GM21619 (cell line): ENCODE measurements around the gene ABHD13.
"Not testable (repeated sequence)": the region's sequence is repeated elsewhere in the genome, so short reads cannot be mapped to it uniquely, and the experiment has no call there.

Experiments used
- ATAC-seq: cut with Tn5 transposase; IDR thresholded peaks from one replicate; pipeline ENCODE4 v1.9.1; 2021; ENCODE audit not compliant: unreplicated experiment

Gene ABHD13

DNA sequence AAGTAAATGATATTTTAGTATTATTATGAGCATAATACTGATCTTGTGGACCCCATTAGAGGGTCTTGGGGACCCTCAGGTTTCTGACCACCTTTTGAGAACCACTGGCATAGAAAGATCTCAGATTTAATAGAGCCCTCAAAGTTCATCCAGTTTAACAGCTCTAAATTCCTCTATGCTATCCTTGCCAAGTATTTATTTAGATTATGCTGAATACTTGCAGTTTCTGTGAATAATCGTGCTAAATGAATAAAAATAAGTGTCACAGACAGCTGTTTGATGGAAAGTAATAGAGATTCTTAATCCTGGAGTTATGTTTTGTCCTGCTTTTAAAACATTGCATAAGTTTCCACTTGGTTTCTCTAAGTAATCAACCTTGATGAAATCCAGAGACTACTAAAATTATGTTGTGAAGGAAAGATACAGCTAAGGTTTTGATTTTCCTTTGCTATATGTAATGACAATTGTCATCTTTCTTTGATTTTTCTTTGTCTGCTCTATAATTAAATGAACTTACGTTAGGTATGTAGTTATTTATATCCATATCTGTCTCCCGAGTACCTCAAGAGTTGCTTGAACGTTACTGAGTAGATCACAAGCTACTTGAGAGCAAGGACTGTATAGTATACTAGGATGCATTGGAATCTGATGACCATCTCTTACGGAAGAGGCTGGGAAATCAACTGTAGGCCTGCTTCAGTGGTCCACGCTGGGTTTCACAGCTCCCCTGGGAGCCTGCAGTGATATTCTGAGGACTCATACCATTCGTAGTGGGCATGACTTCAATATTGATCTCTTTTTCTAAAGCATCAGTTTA lies 5.7 kb downstream of the ABHD13 start:
- no peak for ATAC-seq

DNA sequence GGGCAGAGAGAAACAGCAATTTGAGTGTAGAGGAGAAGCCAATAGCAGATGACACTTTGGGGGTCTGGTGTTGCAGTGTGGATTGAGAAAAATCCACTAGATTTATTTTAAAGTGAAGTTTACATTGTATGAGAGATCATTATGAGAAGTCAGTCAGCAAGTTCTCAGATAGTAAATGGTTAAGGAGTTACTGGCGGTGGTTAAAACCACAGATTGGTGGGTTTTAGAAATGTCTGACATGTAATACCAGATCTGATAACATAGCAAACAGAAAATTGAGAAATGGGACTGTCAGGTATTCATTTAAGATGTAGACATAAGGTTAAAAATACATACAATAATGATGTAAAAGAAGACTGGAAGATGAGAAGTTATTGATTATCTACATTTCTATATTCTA lies 7.2 kb downstream of the ABHD13 start:
- ATAC-seq, result peak; percentile 63

DNA sequence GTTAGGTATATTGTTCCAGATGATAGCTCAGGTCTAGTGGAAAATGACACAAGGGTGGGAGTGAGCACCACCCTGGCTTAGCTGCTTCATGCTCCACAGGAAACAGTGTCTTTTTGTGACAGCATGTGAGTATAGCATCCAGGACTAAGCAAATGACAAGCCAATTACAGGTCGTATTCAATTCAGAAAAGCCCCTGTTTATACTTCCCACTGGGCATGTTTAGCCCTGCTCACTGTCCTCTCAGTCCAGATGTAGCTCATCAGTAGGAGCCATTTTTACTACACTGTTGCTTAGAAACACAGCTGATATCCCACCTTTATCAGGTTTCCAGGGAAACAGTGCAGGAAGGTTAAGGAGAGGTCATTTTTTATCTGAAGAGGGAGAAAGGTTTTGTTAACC lies 8.0 kb downstream of the ABHD13 start:
- ATAC-seq, result peak; percentile 33

DNA sequence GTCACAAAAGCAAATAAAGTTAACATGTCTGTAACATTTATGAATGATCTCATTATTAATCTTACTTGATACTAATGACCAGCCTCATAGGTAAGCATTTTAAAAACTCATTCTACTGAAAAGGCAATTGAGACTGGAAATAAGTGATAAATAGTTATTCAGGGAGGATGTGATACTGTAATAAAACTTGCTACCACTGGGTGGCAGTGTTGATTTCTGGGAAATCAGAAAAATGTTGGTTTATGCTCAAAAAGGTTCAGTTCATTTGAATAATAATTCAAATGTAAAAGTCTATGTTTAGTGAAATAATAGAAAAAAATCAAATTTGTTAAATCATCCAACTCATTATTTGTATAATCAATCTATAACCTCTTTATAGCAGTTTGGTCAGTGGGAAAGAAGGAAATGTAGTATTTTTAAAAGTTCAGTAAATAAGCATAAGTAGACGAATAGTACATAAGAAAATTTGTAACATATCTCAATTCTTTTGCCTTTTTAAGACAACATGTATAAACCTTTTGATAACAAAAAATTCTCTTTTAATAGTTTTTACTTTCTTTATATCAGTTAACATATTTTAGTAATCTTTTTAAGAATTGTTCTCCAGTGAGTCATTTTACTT lies 9.6 kb downstream of the ABHD13 start:
- no peak for ATAC-seq

DNA sequence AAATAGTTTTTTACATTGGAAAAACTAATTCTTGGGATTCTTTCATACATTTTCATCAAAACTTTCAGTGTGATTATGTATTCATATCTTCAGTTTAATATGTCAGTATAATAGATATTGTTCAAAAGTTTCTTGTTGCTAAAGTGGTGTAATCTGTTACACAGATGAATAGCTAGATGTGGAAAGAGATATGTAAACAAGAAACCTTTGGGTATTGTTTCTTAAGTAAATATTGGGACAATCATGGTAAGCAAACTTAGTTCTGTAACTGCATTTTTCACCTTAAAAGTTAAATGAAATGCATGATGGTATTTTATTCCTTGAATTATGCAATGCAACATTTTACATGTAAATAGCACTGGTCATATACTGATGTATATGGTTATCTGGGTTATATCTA lies 12.2 kb downstream of the ABHD13 start:
- no peak for ATAC-seq

DNA sequence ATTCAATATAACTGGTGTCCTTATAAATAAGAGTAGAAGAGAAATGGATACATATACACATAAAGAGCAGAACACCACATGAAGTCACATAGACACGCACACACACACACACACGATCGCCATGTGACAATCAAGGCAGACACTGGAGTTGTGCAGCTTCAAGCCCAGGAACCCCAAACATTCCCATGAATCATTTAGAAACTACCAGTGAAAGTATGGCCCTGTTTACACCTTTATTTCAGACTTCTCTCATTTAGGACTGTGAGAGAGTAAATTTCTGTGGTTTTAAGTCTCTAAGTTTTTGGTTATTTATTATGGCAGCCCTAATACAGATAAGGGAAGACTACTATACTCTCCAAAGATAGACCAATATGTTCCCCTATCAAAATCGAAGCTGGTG lies 31.0 kb downstream of the ABHD13 start:
- no peak for ATAC-seq

DNA sequence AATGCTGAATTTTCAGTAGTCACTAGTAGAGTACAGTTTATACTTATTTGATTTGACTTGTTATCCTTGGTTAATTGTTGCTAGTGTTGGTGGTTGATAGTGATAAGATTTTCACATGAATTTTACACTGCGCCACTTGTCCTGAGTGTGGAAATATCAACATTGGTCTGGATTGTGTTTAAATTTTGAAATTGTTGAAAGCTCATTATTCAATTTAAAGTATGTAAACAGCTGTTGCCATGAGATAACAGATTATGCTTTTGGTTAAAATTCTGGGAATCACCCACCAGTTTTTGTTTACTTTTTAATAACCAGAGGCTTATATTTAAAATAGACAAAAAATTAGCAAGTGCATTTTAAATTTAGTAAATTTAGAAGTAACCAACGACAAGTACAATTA lies 39.1 kb downstream of the ABHD13 start:
- ATAC-seq, result no peak

DNA sequence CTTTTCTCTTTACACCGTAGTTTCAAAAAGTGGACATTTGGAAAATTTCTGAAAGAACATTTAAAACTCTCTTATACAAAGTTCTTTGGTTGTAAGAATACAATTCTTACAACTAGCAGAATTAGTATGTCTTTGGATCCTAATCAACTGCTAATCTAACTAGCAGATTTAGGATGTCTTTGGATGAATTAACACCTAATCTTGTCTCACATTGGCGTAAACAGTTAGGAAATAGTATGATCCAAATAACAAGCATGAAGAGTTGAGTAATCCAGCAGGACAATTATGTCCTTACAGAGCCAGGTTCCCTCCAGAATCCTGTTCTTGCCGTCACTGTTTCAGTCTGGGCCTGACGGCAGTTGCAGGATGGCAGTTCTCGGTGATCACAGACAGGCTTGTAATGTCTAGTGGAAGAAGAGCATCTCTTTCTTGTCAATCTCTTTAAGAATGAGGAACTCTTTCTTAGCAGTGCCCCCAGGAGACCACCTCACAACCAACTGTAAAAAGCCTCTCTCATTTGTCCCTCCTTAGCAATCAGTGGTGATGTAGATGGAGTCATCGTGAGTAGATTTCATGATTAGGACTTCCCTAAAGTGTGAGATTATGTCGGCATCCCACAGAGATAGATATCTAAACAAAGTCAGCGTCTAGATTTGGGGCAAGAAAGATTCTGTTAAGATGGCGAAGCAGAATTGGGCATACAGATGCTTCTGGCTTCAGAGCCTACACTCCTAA lies 45.6 kb downstream of the ABHD13 start:
- ATAC-seq, result no peak

DNA sequence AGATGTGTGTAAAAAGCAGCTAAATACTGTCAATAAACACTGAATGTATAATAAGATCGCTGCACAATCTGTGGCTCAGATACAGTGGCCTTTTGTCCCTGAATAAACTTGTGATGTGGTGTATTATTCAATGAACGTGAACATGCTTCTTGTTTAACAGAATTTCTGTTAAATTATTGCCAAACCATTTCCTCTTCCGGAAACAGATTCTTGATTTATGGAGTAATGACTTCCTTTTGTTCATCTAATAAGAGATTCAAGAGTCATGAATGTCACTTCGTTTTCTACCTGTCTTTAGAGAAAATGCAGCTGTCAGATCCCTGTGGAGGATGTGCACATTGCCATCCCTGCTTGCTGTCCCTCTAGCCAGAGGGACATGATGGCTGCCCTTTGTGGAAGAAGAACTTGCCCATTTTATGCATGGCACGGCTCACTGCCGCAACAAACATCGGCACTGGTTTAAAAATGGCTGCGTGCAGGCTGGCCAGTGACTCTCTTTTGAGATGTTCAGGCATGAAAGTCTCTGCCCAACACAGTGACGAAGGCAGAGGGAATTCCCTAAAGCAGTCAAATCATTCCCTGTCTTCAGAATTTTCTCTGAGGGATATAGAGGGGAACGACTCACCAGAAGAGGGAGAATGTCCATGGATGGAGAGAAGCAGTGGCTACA lies 48.3 kb downstream of the ABHD13 start:
- ATAC-seq, result no peak

DNA sequence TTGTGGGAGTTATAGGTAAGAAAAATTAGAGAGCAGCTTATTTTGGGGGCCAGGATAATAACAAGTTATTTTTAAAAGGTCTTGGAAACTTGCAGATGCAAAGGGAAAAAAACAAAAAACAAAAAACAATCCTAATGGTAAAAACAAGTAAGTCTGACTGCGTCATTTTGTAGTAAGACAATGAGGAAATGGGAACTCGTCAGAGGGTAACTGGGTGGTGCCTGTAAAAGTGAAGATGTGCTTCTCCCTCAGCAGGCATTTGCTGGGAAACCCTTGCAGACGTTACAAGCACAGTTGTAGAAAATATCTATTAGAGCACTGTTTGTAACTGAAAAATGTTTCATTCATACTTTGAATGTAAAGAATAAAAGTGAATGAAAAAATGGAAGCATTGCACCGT lies 49.2 kb downstream of the ABHD13 start:
- no peak for ATAC-seq

DNA sequence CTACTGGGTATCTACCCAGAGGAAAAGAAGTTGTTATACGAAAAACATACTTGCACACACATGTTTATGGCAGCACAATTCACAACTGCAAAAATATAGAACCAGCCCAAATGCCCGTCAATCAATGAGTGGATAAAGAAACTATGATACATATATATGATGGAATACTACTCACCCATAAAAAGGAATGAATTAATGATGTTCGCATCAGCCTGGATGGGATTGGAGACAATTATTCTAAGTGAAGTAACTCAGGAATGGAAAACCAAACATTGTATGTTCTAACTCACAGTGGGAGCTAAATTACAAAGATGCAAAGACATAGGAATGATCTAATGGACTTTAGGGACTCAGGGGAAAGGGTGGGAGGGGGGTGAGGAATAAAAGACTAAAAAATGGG lies 49.7 kb downstream of the ABHD13 start:
- not testable (repeated sequence) for ATAC-seq

DNA sequence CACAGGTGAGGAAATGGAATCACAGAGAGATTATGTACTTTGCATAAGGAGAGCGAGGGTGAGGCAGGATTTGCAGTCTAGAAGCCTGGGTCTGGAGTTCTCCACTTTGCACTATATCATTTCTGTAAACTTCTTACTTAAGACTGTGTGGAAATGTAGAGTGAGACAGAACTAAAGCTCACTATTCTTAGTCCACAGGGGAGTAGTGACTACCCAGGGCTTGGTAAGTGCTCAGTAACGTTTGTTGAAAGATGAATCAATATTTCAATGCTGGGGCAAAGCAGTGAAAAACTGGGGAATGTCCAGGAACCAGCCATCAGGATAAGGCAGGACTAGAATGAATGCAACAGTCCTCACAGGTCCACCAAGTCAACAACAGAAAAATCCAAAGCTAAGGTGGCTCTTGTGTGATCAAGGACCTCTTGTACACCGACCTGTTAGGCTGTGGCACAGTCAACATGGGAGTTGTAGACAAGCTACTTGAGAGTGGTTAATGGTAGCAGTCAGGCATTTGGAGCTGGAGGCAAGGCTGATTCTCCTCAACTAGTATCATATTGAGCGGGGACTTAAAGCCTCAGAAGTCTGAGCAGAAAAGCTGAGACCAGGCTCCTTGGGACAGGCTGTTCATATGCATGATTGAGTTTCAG lies 50.4 kb downstream of the ABHD13 start:
- ATAC-seq, result no peak

DNA sequence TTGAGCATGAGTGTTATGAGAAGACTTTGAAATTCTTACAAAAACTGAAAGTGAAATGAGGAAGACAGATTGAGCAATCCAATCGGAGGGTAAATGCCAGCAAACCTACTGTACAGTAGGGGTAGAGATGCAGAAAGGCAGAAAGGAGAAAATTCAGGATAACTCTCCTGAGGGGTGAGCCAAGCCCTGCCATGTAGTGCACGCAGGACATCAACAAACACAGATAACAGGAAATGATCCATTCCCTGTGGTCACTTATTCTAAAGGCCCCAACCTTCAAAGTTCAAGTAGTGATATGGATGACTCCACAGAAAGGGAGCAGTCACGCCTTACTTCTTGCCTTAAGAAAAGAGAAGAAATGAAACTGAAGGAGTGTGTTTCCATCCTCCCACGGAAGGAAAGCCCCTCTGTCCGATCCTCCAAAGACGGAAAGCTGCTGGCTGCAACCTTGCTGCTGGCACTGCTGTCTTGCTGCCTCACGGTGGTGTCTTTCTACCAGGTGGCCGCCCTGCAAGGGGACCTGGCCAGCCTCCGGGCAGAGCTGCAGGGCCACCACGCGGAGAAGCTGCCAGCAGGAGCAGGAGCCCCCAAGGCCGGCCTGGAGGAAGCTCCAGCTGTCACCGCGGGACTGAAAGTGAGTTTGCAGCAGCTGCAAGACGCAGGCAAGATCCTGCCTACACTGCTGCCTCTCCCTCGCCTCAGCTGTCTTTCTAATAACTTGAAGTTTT lies 51.6 kb downstream of the ABHD13 start, which contains the start of gene TNFSF13B:
Gene TNFSF13B, plus strand, starts transcription at position 118 of the 728 bp plus-strand sequence. Its CDS starts 178 bp downstream, at position 296.
- peak; percentile 69 for ATAC-seq

DNA sequence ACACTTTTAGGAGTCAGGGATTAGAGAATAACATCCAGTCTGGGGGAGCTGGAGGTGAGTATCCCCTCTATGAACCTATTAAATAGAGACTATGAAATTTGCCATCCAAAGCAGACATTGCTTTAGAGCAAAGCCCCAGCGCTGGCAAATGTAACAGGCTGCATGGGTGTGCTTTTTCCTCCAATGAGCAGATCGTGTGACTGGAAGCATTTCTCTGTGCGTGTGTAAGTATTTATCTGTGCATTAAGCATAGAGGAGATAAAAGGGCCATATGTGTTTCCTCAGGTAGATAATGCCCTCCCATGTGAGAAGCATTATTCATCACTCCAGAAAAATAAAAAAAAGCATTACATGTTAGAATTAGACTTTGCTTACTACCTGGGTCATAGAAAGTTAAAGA lies 52.2 kb downstream of the ABHD13 start:
- peak; percentile 12 for ATAC-seq

DNA sequence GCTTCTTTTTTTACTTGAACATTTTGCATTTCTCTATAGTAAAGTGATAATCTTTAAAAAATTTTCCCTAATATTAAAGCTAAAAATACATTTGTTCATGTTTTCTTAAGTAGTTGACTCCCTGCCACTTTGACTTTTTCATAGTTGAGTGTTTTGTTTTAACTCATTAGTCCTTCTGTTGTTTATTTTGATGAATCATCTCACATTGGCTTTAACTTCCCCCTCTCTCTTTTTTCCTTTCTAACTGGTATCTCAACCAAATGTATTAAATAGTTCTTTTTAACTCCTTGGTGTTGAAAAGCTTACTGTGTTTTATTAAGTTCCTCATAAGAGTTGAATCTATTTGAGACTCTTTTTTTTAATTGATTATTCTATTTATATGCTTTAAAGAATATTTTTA lies 54.1 kb downstream of the ABHD13 start:
- ATAC-seq, result no peak

DNA sequence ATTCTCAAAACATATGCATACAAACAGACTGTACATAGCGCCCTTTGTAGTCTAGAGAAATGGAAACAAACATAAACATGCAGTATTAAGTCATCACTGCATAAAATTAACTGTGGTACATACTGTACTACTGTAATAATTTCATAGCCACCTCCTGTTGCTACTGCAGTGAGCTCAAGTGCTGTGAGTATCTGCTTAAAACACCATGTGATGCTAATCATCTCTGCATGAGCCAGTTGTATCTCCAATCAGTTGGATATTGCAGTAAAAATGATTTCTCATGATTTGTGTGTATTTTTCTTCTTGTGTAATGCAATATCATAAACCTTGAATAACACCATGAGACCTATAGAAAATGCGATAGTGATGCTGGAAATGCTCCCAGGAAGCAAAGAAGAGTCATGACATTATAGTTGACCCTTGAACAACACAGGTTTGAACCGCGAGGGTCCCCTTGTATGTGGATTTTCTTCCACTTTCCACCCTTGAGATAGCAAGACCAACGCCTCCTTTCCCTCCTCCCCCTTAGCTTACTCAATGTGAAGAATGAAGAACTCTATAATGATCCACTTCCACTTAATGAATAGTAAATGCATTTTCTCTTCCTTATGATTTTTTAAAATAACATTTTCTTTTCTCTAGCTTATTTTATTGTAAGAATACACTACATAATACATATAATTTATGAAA lies 55.4 kb downstream of the ABHD13 start:
- no peak for ATAC-seq

DNA sequence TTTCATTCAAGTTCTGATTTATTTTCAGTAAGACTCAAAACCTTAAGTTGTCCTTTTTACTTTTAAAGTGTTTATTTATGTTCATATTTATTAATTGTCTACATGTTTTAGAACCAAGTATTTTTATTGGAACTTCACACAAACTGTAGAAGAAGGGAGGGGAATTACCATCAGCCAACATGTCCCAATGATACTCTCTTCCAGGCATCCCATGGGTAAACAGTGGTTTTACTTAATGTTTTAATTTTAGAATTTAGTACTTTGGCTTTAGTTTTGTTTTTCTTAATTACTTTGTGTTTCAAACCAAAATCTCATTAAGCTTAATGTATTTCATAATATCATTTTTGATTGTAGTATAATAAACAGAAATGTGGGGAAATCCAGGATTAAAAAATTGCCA lies 56.5 kb downstream of the ABHD13 start:
- ATAC-seq, result no peak

DNA sequence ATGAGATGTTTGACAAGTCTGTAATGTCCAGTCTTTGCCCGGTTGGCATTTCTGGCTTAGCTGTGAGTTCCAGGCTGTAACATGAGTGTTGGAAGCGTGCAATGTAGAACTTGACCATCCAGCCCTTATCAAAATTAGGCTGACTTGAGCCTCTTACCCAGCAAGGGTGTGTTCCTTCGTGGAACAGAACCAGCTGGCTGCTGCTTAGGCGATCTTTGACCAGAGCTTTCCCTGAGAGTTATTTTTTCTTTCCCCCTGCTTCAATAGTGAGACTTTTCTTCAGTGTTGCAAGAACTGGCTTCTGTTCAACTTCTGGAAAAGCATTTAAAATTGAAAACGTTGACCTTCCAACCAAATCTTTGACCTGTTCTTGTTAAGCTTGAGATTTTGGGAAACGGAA lies 57.9 kb downstream of the ABHD13 start:
- ATAC-seq, result no peak

DNA sequence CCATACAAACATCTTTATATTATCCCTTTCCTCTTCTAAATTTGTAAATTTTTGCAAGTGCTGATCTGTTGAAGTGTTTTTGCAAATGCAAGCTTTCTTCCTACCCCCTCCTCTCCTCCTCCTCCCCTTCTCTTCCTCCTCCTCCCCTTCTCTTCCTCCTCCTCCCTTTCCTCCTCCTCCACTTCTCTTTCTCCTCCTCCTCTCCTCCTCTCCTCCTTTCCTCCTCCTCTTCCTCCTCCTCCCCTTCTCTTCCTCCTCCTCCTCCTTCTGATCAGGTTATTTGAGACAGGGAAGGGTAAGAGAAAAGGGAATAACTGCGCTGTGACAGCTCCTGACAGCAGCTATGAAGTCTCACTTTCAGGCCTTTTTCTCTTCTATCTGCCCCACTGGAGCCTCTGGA lies 60.3 kb downstream of the ABHD13 start:
- ATAC-seq, result no peak

DNA sequence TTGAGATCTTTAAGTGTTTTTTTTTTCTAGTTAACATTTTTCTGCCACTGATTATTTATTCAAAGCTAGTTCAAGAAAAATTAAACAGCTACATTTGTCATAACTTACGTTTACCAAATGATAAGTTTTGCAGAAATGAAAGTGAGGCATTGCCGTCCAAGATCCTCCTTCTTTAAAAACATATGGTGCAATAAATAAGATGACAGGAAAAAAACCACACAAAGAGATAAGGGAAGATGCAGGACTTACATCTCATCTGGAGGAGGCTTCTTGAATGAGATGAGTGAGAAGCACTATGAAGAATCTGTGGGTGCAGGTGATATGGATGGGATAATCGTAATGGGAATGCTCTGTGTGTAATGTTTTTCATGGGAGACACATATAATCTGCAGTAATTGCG lies 63.7 kb downstream of the ABHD13 start:
- ATAC-seq, result no peak
